IPS-20b (cell line): ENCODE measurements around the gene RECK.

Source experiments
- H3K27ac ChIP-seq: one replicate; pipeline ENCODE4 v1.5.1; 2013; ENCODE audit warnings: low read length
- H3K27me3 ChIP-seq: 2 replicates; pipeline ENCODE4 v1.6.1; 2013; ENCODE audit warnings: mild to moderate bottlenecking, low read length, inconsistent platforms; ENCODE audit not compliant: insufficient read depth
- H3K36me3 ChIP-seq: 2 replicates; pipeline ENCODE4 v1.6.1; 2013; ENCODE audit warnings: low read depth, mild to moderate bottlenecking, inconsistent platforms, low read length, moderate library complexity; ENCODE audit not compliant: insufficient read depth
- H3K4me1 ChIP-seq: 2 replicates; pipeline ENCODE4 v1.6.1; 2013; ENCODE audit warnings: mild to moderate bottlenecking, control low read depth, inconsistent platforms, low read length, moderate library complexity; ENCODE audit not compliant: insufficient read depth
- H3K4me3 ChIP-seq: 2 replicates; pipeline ENCODE4 v1.5.1; 2013; ENCODE audit warnings: mild to moderate bottlenecking, low read length, inconsistent platforms
- H3K9ac ChIP-seq: 2 replicates; pipeline ENCODE4 v1.6.1; 2013; ENCODE audit warnings: low read depth, mild to moderate bottlenecking, inconsistent platforms, low read length, moderate library complexity
- H3K9me3 ChIP-seq: 2 replicates; pipeline ENCODE4 v1.6.1; 2013; ENCODE audit warnings: mild to moderate bottlenecking, low read depth, low read length, inconsistent platforms; ENCODE audit not compliant: insufficient read depth

RECK gene

GRCh38 chr9:36164989-36165388 is 128.3 kb downstream of the RECK start:
- Histone ChIP-seq H3K27ac (no peak overlapping the region), H3K4me3 (no peak overlapping the region), H3K4me1 (peaks cover 23% of the 10 kb centered on the region; the same call in 1 of the 2 replicates), H3K9me3 (no peaks in the 10 kb centered on the region), H3K36me3 (no peaks in the 10 kb centered on the region), H3K9ac (no peak overlapping the region), H3K27me3 (no peaks in the 10 kb centered on the region)

GRCh38 chr9:36165826-36166167 is 129.1 kb downstream of the RECK start:
- H3K27ac ChIP-seq, result no peak overlapping the region
- no peaks in the 10 kb centered on the region for H3K36me3 ChIP-seq
- H3K9ac ChIP-seq, result no peak overlapping the region
- H3K4me3 ChIP-seq, result no peak overlapping the region; the same call in 1 of the 2 replicates
- H3K27me3 ChIP-seq, result no peaks in the 10 kb centered on the region
- H3K9me3 ChIP-seq, result no peaks in the 10 kb centered on the region
- peaks cover 23% of the 10 kb centered on the region; the same call in 1 of the 2 replicates for H3K4me1 ChIP-seq

GRCh38 chr9:36166168-36166927 is 129.6 kb downstream of the RECK start:
- Histone ChIP-seq H3K9ac (no peak overlapping the region), H3K27me3 (no peaks in the 10 kb centered on the region), H3K4me1 (peaks cover 23% of the 10 kb centered on the region; the same call in 1 of the 2 replicates), H3K9me3 (no peaks in the 10 kb centered on the region), H3K36me3 (no peaks in the 10 kb centered on the region), H3K4me3 (peak overlapping the region; percentile 68; the same call in 1 of the 2 replicates), H3K27ac (no peak overlapping the region)

- Histone ChIP-seq H3K9ac (no peak within 1 kb of the TSS), H3K36me3 (no peaks in the 10 kb centered on the region), H3K4me3 (no peak within 1 kb of the TSS), H3K9me3 (no peaks in the 10 kb centered on the region), H3K27ac (no peak within 1 kb of the TSS), H3K4me1 (peaks cover 7% of the 10 kb centered on the region; the same call in 1 of the 2 replicates), H3K27me3 (no peaks in the 10 kb centered on the region)
These were observed 132.5 kb downstream of the RECK start, which contains the start of gene CCIN for GRCh38 chr9:36169166-36169565. Gene CCIN (plus strand): TSS chr9:36169388. CDS start chr9:36169503, 115 bp downstream.

DNA sequence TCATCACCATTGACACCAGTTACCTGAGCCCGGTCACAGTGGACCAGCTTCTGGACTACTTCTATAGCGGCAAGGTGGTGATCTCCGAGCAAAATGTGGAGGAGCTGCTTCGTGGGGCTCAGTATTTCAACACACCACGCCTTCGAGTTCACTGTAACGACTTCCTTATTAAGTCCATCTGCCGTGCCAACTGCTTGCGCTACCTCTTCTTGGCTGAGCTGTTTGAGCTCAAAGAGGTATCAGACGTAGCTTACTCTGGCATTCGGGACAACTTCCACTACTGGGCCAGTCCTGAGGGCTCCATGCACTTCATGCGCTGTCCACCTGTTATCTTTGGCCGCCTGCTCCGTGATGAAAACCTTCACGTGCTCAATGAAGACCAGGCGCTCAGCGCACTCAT is 133.0 kb downstream of the RECK start:
- Histone ChIP-seq H3K27me3 (no peaks in the 10 kb centered on the region), H3K36me3 (no peaks in the 10 kb centered on the region), H3K9me3 (no peaks in the 10 kb centered on the region), H3K4me1 (peaks cover 1% of the 10 kb centered on the region; the same call in 1 of the 2 replicates), H3K9ac (no peak overlapping the region), H3K4me3 (no peak overlapping the region), H3K27ac (no peak overlapping the region)

DNA sequence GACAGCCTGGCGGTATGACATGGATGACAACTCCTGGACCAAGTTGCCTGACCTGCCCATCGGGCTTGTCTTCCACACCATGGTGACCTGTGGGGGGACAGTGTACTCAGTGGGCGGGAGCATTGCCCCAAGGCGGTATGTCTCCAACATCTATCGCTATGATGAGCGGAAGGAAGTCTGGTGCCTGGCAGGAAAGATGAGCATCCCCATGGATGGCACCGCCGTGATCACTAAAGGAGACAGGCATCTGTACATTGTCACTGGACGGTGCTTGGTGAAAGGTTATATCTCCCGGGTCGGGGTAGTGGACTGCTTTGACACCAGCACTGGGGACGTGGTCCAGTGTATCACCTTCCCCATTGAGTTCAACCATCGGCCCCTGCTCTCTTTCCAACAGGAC is 133.8 kb downstream of the RECK start:
- H3K4me3 ChIP-seq, result no peak overlapping the region
- H3K36me3 ChIP-seq, result no peaks in the 10 kb centered on the region
- no peak overlapping the region for H3K9ac ChIP-seq
- H3K4me1 ChIP-seq, result no peaks in the 10 kb centered on the region
- H3K27ac ChIP-seq, result no peak overlapping the region
- H3K27me3 ChIP-seq, result no peaks in the 10 kb centered on the region
- no peaks in the 10 kb centered on the region for H3K9me3 ChIP-seq

DNA sequence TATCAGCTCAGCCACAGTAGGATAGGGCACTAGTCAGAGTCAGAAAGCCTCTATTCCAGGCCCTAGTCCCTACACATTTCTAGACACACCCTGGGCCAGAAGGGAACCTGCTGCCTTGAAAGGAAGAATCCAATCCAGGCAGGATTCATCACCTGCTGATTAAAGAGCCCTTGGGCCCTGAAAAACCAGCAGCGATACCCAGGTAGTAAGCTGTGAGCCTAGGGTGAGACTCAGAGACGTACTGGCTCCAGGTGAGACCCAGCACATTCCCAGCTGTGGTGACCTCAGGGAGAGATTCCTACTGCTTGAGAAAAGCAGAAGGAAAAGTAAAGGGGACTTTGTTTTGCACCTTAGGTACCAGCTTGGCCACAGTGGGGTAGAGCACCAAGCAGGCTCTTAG is 137.1 kb downstream of the RECK start:
- H3K27ac ChIP-seq, result no peak overlapping the region
- H3K9me3 ChIP-seq, result no peaks in the 10 kb centered on the region
- no peaks in the 10 kb centered on the region for H3K36me3 ChIP-seq
- H3K27me3 ChIP-seq, result no peaks in the 10 kb centered on the region
- H3K4me3 ChIP-seq, result no peak overlapping the region
- H3K4me1 ChIP-seq, result no peaks in the 10 kb centered on the region
- no peak overlapping the region for H3K9ac ChIP-seq
